ENCODE results near the gene CELSR3.

The CELSR3 gene

GRCh38 chr3:48663489-48664312, 1.0 kb upstream of the CELSR3 start:
- DNase-seq (ENCODE audit: insufficient read length, low spot score) (peak; percentile 99), FAIRE-seq (peak; percentile 99)

GRCh38 chr3:48662145-48662752, 437 bp downstream of the CELSR3 start:
- DNase-seq (ENCODE audit: insufficient read length, low spot score) = no peak
- FAIRE-seq = no peak

DNA sequence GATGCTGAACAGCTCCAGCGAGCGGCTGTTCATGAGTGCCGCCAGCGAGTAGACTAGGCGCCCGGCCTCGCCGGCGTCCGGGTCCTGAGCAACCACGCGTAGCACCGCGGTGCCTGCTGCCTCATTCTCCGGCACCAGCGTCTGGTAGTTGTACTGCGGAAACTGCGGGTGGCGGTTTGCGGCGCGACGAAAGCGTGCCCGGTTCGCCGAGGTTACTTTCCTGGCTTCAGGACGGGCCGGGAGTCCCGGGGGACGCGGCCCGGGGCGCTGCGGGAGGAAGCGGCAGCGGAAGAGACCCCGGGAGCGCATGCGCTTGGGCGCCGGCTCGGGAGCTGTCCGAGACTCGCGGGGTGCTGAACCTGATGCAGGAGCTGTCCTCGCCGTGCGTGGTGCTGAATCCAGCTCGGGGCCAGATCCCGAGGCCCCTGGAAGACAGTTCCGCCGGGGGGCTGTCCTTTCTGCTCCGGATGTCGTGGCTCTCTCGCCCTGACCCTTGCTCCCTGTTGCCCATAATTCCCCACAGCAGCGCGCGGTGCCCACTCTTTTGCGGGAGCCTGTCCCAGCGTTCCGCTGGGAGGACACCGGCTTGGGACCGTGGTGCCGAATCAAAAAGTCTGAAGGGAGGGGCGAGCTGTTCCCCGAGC, 1.1 kb downstream of the CELSR3 start:
- DNase-seq (ENCODE audit: insufficient read length, low spot score) (peak; percentile 60), FAIRE-seq (peak; percentile 20)

GRCh38 chr3:48660800-48661400, 1.8 kb downstream of the CELSR3 start:
- FAIRE-seq (peak; percentile 44), DNase-seq (ENCODE audit: insufficient read length, low spot score) (no peak)

DNA sequence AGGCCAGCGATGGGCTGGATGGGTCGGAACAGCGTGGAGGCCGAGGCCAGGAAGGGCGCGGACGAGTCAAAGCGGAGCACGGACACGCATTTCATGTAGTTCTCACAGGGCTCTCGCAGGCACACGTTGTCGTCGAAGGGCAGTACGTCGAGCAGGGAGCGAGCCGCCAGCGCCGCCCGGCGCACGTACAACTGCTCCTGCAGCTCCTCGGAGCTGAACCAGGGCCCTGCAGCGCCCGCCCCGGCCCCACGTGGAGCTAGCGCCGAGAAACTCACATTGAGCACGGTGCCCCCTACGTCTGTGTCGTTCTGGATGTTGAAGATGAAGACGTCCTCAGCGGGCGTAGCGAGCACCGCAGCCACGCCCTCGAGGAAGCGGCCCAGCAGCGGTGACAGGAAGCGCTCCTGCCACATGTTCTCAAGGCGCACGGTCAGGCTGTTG, 5.8 kb downstream of the CELSR3 start:
- FAIRE-seq = no peak
- DNase-seq (ENCODE audit: insufficient read length, low spot score) = no peak

GRCh38 chr3:48656061-48656840, 6.4 kb downstream of the CELSR3 start:
- DNase-seq (ENCODE audit: insufficient read length, low spot score) (no peak), FAIRE-seq (no peak)

- DNase-seq (ENCODE audit: insufficient read length, low spot score) = no peak
- no peak for FAIRE-seq
Measured at GRCh38 chr3:48655606-48656005, 7.1 kb downstream of the CELSR3 start.

DNA sequence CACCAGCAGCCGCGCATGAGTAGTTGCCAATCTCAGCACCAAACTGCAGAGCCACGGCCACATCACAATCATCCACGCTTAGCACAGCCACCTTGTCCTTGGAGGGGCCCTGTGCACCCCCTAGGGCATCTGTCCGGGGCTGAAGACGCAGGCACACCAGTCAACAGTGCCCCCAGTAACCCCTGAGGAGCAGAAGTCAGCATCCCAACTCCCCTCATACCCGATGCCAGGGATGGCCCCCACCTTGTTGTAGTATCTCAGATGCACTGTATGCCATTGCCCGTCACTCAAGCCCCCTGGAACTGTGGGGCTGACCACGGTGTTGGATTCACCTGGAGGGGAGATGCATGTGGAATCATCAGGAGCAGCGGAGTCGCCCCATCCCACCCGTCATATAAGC, 7.6 kb downstream of the CELSR3 start:
- FAIRE-seq = no peak
- DNase-seq (ENCODE audit: insufficient read length, low spot score) = no peak

DNA sequence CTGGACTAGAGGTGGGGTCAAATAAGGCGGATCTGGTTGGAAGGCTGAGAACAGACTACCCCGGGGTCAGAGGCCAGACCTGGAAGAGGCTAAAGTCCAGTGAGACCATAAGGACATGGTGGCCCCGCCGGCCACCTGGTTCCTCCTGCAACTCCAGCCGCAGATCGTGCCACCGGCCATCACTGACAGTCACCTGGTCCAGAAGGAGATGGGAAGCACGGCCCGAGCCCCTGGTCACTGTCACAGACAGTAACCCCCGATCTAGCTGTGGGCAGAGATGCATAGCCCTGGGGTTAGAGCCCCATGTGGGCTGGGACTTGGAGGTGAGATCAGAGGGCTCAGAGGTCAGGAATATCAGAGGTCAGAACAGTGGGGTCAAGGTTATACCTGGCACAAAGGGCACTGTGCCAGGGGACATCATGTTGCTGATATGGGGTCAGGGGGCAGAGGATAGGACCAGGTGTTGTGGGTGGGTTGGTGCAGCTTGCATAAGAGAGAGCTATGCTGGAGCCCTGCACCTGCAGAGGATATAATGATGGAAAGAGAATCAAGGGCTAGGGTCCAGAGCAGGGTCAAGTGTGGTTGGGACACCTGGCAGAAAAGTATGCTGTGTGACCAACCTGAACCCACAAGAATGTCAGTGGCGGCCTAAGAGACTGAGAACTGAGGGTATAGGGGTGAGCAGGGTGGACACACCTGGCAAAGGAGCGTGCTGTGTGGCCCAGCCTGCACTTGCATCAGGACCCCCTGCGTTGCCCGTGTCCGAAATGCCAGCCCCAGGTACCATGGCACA, 9.6 kb downstream of the CELSR3 start:
- no peak for FAIRE-seq

GRCh38 chr3:48651771-48652170, 10.9 kb downstream of the CELSR3 start:
- DNase-seq (ENCODE audit: insufficient read length, low spot score) (no peak), FAIRE-seq (no peak)

More for the DNA sequence above, 9.6 kb downstream of the CELSR3 start:
- DNase-seq (ENCODE audit: insufficient read length, low spot score) = no peak

GRCh38 chr3:48650723-48651122, 12.0 kb downstream of the CELSR3 start:
- no peak for FAIRE-seq

DNA sequence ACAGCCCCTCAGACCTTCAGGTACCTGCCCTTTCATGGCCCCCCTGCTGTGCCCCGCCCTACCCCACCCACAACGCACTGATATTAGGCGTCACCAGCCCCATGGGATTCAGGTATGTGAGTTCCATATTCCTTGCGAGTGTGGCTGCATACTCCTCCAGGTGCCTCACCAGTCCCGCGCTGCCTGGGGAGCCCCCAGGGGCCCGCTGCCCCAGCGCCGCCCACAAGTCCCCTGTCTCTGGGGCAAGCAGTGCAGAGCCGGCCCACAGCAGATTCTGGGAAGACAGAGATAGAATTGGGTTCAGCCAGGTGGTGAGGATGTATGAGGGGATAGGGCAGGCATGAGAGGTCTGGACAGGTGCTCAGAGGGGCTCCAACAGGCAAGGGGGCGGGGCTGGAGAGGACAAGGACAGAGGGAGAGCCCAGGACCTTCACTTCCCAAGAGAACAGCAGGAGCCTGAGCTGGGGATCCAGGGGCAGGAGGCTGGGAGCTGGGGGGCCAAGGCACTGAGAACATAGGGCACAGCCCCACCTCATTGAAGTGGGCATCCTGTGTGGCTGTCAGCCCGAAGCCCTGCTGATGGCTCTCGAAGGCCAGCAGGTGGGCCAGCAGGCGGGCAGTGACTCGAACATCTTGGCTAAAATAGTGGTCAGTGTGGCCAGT, 14.4 kb downstream of the CELSR3 start:
- FAIRE-seq (no peak), DNase-seq (ENCODE audit: insufficient read length, low spot score) (no peak)

More at GRCh38 chr3:48650723-48651122, 12.0 kb downstream of the CELSR3 start:
- DNase-seq (ENCODE audit: insufficient read length, low spot score) = no peak

DNA sequence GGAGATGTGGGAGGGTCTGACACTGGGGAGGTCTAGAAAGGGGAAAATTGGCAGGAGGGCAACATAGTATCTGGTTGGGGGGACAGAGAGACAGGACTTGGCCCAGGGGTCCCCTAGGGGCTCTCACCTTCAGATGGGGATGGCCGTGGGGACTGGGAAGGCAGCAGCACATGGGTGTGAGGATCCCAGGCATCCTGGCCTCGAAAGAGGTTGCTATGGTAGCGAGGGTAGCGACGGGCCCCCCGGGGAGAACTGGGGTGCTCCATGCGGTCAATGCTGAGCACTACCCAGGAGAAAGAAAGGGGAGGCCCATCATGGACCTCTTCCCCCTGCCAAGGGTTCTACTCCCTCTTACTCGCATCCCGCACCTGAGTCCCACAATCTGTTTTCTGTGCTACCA, 15.0 kb downstream of the CELSR3 start:
- DNase-seq (ENCODE audit: insufficient read length, low spot score) (no peak), FAIRE-seq (no peak)

- DNase-seq (ENCODE audit: insufficient read length, low spot score) (no peak), FAIRE-seq (no peak)
Measured at GRCh38 chr3:48644898-48645760, 17.6 kb downstream of the CELSR3 start.

DNA sequence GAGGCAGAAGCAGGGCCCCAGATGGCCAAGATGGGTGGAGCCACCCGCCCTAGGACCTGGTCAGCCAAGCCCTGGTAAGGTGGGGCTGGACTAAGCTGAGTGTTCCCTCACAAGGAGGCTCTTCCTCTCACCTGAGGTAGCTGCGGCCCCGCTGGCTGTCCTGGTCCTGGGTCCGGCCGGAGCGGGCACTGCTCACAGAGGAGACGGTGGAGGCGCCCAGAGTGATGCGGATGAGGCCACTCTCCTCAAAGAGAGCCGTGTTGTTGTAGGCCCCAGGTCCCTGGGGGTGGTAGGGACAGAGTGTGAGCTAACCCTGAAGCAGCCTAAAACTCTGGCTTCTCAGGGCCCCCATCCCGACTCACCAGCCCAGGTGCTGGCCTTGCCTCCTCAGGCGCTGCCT, 20.1 kb downstream of the CELSR3 start:
- no peak for DNase-seq (ENCODE audit: insufficient read length, low spot score)
- no peak for FAIRE-seq

- DNase-seq (ENCODE audit: insufficient read length, low spot score) (no peak), FAIRE-seq (no peak)
Measured at GRCh38 chr3:48641396-48641795, 21.3 kb downstream of the CELSR3 start.

GRCh38 chr3:48639944-48640606, 22.6 kb downstream of the CELSR3 start:
- DNase-seq (ENCODE audit: insufficient read length, low spot score) (no peak), FAIRE-seq (no peak)

DNA sequence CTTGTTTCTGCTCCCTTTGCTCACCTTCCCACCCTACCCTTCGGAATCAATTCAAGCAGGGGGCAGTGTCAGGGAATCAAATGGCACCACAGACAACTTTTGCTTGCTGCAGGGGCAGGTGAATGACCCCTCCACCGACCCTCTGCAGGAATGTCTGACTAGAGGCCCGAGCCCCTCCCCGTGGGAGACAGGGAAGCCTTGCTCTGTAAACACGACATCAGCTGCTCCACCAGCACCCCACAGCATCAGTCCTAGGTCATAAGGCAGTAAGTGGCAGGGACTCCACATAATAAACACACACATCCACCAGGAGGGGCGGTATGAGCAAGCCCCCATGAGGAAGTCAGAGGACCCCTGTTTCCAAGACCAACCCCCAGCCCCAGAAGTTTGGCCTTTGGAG, 25.4 kb downstream of the CELSR3 start:
- DNase-seq (ENCODE audit: insufficient read length, low spot score) (no peak), FAIRE-seq (no peak)

Measured in HTR-8/SVneo (cell line).